Measurements from ENCODE around the gene PALM.

The PALM gene

GRCh38 chr19:788983-789700 is 80.4 kb downstream of the PALM start:
- no peak overlapping the region for H3K4me3 ChIP-seq (ENCODE audit: severe bottlenecking)
- no peaks in the 10 kb centered on the region for H3K9me3 ChIP-seq (ENCODE audit: severe bottlenecking)
- peaks cover 6% of the 10 kb centered on the region for H3K4me1 ChIP-seq (ENCODE audit: insufficient read depth, poor library complexity, severe bottlenecking)
- H3K27me3 ChIP-seq (ENCODE audit: insufficient read depth, poor library complexity, severe bottlenecking): no peaks in the 10 kb centered on the region
- H3K36me3 ChIP-seq (ENCODE audit: low read depth): peaks cover 4% of the 10 kb centered on the region
- DNase-seq (ENCODE audit: low spot score): no peak
- no peak for TF ChIP-seq CTCF (IDR thresholded peaks at IDR 0.05; ENCODE audit: poor library complexity, severe bottlenecking)
- ATAC-seq (ENCODE audit: low read depth): no peak
- peak overlapping the region; percentile 39 for H3K27ac ChIP-seq (ENCODE audit: poor library complexity, severe bottlenecking)

DNA sequence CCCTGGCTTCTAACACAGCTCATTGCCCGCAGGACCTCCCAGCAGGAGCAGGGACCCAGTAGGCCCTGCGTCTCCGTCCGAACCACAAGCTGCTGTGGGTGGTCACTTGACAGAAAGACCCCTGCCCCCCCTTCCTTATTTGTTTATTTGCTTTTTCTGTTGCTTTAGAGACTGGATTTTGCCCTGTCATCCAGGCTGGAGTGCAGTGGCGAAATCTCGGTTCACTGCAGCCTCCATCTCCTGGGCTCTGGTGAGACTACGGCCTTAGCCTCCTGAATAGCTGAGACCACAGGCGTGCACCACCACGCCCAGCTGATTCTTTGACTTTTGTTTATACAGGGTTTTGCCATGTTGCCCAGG is 80.9 kb downstream of the PALM start:
- no peaks in the 10 kb centered on the region for H3K27me3 ChIP-seq (ENCODE audit: insufficient read depth, poor library complexity, severe bottlenecking)
- no peak for TF ChIP-seq CTCF (IDR thresholded peaks at IDR 0.05; ENCODE audit: poor library complexity, severe bottlenecking)
- H3K27ac ChIP-seq (ENCODE audit: poor library complexity, severe bottlenecking): peak overlapping the region; percentile 39
- H3K4me3 ChIP-seq (ENCODE audit: severe bottlenecking): no peak overlapping the region
- ATAC-seq (ENCODE audit: low read depth): no peak
- H3K9me3 ChIP-seq (ENCODE audit: severe bottlenecking): no peaks in the 10 kb centered on the region
- H3K4me1 ChIP-seq (ENCODE audit: insufficient read depth, poor library complexity, severe bottlenecking): peaks cover 6% of the 10 kb centered on the region
- no peak for DNase-seq (ENCODE audit: low spot score)
- H3K36me3 ChIP-seq (ENCODE audit: low read depth): peaks cover 4% of the 10 kb centered on the region

- no peak for TF ChIP-seq CTCF (IDR thresholded peaks at IDR 0.05; ENCODE audit: poor library complexity, severe bottlenecking)
- Histone ChIP-seq H3K9me3 (ENCODE audit: severe bottlenecking) (no peaks in the 10 kb centered on the region), H3K27ac (ENCODE audit: poor library complexity, severe bottlenecking) (peak overlapping the region; percentile 65), H3K36me3 (ENCODE audit: low read depth) (no peaks in the 10 kb centered on the region), H3K4me3 (ENCODE audit: severe bottlenecking) (no peak overlapping the region), H3K27me3 (ENCODE audit: insufficient read depth, poor library complexity, severe bottlenecking) (no peaks in the 10 kb centered on the region), H3K4me1 (ENCODE audit: insufficient read depth, poor library complexity, severe bottlenecking) (peaks cover 6% of the 10 kb centered on the region)
- DNase-seq (ENCODE audit: low spot score): no peak
- no peak for ATAC-seq (ENCODE audit: low read depth)
Observed at GRCh38 chr19:791007-791566, 82.4 kb downstream of the PALM start.

- H3K36me3 ChIP-seq (ENCODE audit: low read depth): no peaks in the 10 kb centered on the region
- peak overlapping the region; percentile 65 for H3K27ac ChIP-seq (ENCODE audit: poor library complexity, severe bottlenecking)
- DNase-seq (ENCODE audit: low spot score) (no peak), ATAC-seq (ENCODE audit: low read depth) (0 out of 3 replicates have a peak, but pooled peaks have one; percentile 18)
- no peak for TF ChIP-seq CTCF (IDR thresholded peaks at IDR 0.05; ENCODE audit: poor library complexity, severe bottlenecking)
- peaks cover 6% of the 10 kb centered on the region for H3K4me1 ChIP-seq (ENCODE audit: insufficient read depth, poor library complexity, severe bottlenecking)
- no peaks in the 10 kb centered on the region for H3K9me3 ChIP-seq (ENCODE audit: severe bottlenecking)
- no peak overlapping the region for H3K4me3 ChIP-seq (ENCODE audit: severe bottlenecking)
- no peaks in the 10 kb centered on the region for H3K27me3 ChIP-seq (ENCODE audit: insufficient read depth, poor library complexity, severe bottlenecking)
Observed at GRCh38 chr19:791567-792305, 83.0 kb downstream of the PALM start.
